ENCODE data around the gene EVI2B. TPM values are rescaled to one million over a fixed set of nuclear protein-coding genes. Genes with fewer than 3 reads are reported as not detected.
"Not testable (repeated sequence)": the region's sequence is repeated elsewhere in the genome, so short reads cannot be mapped to it uniquely, and the experiment has no call there.

EVI2B gene
- polyA plus RNA-seq, 1 donor: 2.2 TPM

GRCh38 chr17:31310886-31311285 lies 3.0 kb downstream of the EVI2B start:
- no peak for DNase-seq (ENCODE audit: low read depth)

GRCh38 chr17:31310260-31310659 lies 3.6 kb downstream of the EVI2B start:
- no peak for DNase-seq (ENCODE audit: low read depth)

- DNase-seq (ENCODE audit: low read depth): no peak
Measured at GRCh38 chr17:31309556-31309955, 4.3 kb downstream of the EVI2B start.

- no peak for DNase-seq (ENCODE audit: low read depth)
Measured at GRCh38 chr17:31308372-31309334, 5.2 kb downstream of the EVI2B start.

GRCh38 chr17:31307640-31308039 lies 6.2 kb downstream of the EVI2B start:
- no peak for DNase-seq (ENCODE audit: low read depth)

- DNase-seq (ENCODE audit: low read depth): no peak
Measured at GRCh38 chr17:31299624-31300023, 14.2 kb downstream of the EVI2B start.

- no peak for DNase-seq (ENCODE audit: low read depth)
Measured at GRCh38 chr17:31297090-31297489, 16.8 kb downstream of the EVI2B start, which contains the start of gene OMG. TSS of gene OMG (minus strand) at chr17:31297239. CDS start at chr17:31296331, 908 bp downstream.

- DNase-seq (ENCODE audit: low read depth): no peak
Measured at GRCh38 chr17:31296142-31296541, 17.7 kb downstream of the EVI2B start.

- DNase-seq (ENCODE audit: low read depth): no peak
Measured at GRCh38 chr17:31295489-31295871, 18.4 kb downstream of the EVI2B start.

GRCh38 chr17:31294820-31295488 lies 18.9 kb downstream of the EVI2B start:
- DNase-seq (ENCODE audit: low read depth): no peak

GRCh38 chr17:31294231-31294630 lies 19.6 kb downstream of the EVI2B start:
- no peak for DNase-seq (ENCODE audit: low read depth)

- no peak for DNase-seq (ENCODE audit: low read depth)
Measured at GRCh38 chr17:31293581-31293980, 20.3 kb downstream of the EVI2B start.

- no peak for DNase-seq (ENCODE audit: low read depth)
Measured at GRCh38 chr17:31291820-31292219, 22.0 kb downstream of the EVI2B start.

- DNase-seq (ENCODE audit: low read depth): no peak
Measured at GRCh38 chr17:31289790-31290189, 24.1 kb downstream of the EVI2B start.

GRCh38 chr17:31287932-31288331 lies 25.9 kb downstream of the EVI2B start:
- DNase-seq (ENCODE audit: low read depth): not testable (repeated sequence)

- no peak for DNase-seq (ENCODE audit: low read depth)
Measured at GRCh38 chr17:31286587-31286986, 27.3 kb downstream of the EVI2B start.

- no peak for DNase-seq (ENCODE audit: low read depth)
Measured at GRCh38 chr17:31283841-31284240, 30.0 kb downstream of the EVI2B start.

GRCh38 chr17:31281061-31281460 lies 32.8 kb downstream of the EVI2B start:
- DNase-seq (ENCODE audit: low read depth): no peak

GRCh38 chr17:31279401-31279800 lies 34.5 kb downstream of the EVI2B start:
- DNase-seq (ENCODE audit: low read depth): no peak

- DNase-seq (ENCODE audit: low read depth): no peak
Measured at GRCh38 chr17:31275116-31275515, 38.7 kb downstream of the EVI2B start.

- DNase-seq (ENCODE audit: low read depth): peak; percentile 28
Measured at GRCh38 chr17:31274252-31274651, 39.6 kb downstream of the EVI2B start.

GRCh38 chr17:31273516-31273915 lies 40.3 kb downstream of the EVI2B start:
- peak; percentile 14 for DNase-seq (ENCODE audit: low read depth)

GRCh38 chr17:31272803-31273202 lies 41.1 kb downstream of the EVI2B start:
- no peak for DNase-seq (ENCODE audit: low read depth)
